Measurements from ENCODE around the gene PXN. TPM values are rescaled to one million over a fixed set of nuclear protein-coding genes. Genes with fewer than 3 reads are reported as not detected.

The PXN gene
- total and polyA plus RNA-seq, 10 of the 15 experiments (the other 5 are each of a cell fraction or from before 2014, with no cell fraction given), result 1.0 to 32.0 (median 11.5) TPM

DNA sequence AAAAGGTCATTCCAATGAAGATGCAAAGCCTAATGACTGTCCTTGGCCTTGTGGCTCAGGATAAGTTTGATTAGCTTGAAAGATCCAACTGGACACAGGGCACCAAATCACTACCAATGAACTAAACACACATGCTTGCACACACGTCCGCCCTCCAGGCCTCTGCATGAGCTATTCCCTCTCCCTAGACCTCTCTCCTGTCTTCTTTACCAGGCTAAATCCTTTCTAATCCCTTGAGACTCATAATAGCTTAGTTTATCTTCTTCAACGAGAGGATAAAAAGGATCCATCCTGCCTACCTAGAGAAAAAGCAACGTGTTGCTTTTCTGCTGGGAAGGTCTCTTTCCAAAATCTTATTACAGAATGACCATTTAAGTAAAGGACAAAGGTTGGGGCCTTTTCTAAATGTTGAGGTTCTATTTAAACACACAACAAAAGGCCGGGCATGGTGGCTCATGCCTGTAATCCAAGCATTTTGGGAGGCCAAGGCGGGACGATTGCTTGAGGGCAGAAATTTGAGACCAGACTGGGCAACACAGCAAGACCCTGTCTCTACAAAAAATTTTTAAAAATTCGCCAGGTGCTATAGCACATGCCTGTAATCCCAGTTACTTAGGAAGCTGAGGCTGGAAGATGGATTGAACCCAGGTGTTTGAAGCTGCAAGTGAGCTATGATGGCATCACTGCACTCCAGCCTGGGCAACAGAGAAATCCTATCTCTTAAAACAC lies 22.4 kb downstream of the PXN start (continued):
- no peak for TF ChIP-seq EED (IDR thresholded peaks at IDR 0.05; ENCODE audit: low read depth)

DNA sequence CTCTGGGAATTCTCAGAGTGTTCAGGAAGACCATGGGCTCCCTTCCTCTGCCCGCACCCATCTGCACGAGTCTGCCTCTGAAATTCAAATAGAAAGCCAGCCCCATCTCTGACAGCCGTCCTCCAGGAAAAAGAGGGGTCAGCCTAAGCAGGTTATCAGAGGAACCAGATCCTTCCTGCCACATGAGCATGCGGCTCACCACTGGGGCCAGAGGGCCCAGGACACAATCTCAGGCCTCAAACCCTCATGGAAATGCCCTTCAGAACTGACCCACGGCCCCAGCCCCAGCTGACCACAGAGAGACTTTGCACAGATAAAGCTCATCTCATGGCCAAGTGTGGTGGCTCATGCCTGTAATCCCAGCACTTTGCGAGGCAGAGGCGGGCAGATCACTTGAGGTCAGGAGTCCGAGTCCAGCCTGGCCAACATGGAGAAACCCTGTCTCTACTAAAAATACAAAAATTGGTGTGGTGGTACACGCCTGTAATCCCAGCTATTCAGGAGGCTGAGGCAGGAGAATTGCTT lies 23.2 kb downstream of the PXN start:
- no peak overlapping the region for H3K9ac ChIP-seq (ENCODE audit: control insufficient read depth, insufficient read depth, low read length)
- WGBS (ENCODE audit: insufficient coverage, insufficient replicate concordance, low lambda C conversion rate, missing lambda C conversion rate), result 50% methylated on average over 9 of the region's 9 CpGs
- ATAC-seq (no peak), DNase-seq (ENCODE audit: low read depth, low spot score) (no peak), FAIRE-seq (no peak)
- H3K27me3 ChIP-seq (replicated peaks in 1 of 2; ENCODE audit: control insufficient read depth in 2 of 2, insufficient read depth in 2 of 2, low read length in 1 of 2), result no peaks in the 10 kb centered on the region; a peak in 1 of 4 replicates
- H3K79me2 ChIP-seq (ENCODE audit: control insufficient read depth, insufficient read depth, low read length), result no peaks in the 10 kb centered on the region
- H3K27ac ChIP-seq (ENCODE audit: control insufficient read depth, insufficient read depth), result no peak overlapping the region
- POLR2A ChIA-PET, result interaction anchor here (0.7 to 1.2 kb wide), 2 partner anchors 10 to 14 kb away, joined by 3 read pairs; no protein-coding TSS in a partner anchor
- intact Hi-C loops (cut with micrococcal nuclease; ENCODE audit: unreplicated experiment), result no loop called here
- H3K4me3 ChIP-seq, result no peak overlapping the region
- H3K4me2 ChIP-seq (ENCODE audit: control insufficient read depth, insufficient read depth), result no peak overlapping the region
- H3K9me3 ChIP-seq (replicated peaks; ENCODE audit: control insufficient read depth, insufficient read depth, low read length), result no peaks in the 10 kb centered on the region
- RAD21 ChIA-PET (ENCODE audit: unreplicated experiment), result interaction anchor here (1.0 kb wide), 1 partner anchor 15 kb away, joined by 3 read pairs; no protein-coding TSS in a partner anchor
- no peaks in the 10 kb centered on the region for H3K4me1 ChIP-seq (ENCODE audit: control insufficient read depth, insufficient read depth, low read length)
- no peaks in the 10 kb centered on the region for H3K36me3 ChIP-seq (ENCODE audit: control insufficient read depth in 2 of 2, insufficient read depth in 2 of 2, low read length in 1 of 2)
- SMC1A ChIA-PET (ENCODE audit: uncharacterized antibody, unreplicated experiment), result interaction anchor here (1.2 to 1.6 kb wide), 2 partner anchors 11 to 15 kb away, joined by 3 to 6 read pairs; no protein-coding TSS in a partner anchor
- no TSS peak for BruUV-seq (replicated peaks)
- in situ Hi-C loops (cut with MboI), result no loop called here
- H2AFZ ChIP-seq (ENCODE audit: control insufficient read depth, low read depth, low read length), result no peak overlapping the region
- no peaks in the 10 kb centered on the region for H4K20me1 ChIP-seq (ENCODE audit: control insufficient read depth, insufficient read depth)
- CTCF ChIA-PET, result interaction anchor here (0.9 to 3.0 kb wide), 3 partner anchors 10 to 23 kb away, joined by 4 to 20 read pairs (median 4); partner anchors contain the start of gene PXN
- TF ChIP-seq, protein P1, sequence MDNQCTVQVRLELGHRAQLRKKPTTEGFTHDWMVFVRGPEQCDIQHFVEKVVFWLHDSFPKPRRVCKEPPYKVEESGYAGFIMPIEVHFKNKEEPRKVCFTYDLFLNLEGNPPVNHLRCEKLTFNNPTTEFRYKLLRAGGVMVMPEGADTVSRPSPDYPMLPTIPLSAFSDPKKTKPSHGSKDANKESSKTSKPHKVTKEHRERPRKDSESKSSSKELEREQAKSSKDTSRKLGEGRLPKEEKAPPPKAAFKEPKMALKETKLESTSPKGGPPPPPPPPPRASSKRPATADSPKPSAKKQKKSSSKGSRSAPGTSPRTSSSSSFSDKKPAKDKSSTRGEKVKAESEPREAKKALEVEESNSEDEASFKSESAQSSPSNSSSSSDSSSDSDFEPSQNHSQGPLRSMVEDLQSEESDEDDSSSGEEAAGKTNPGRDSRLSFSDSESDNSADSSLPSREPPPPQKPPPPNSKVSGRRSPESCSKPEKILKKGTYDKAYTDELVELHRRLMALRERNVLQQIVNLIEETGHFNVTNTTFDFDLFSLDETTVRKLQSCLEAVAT (IDR thresholded peaks at IDR 0.05), result no peak
- TF ChIP-seq ZNF622 (IDR thresholded peaks at IDR 0.05) (no peak), HDAC2 (IDR thresholded peaks at IDR 0.05) (no peak), MEF2A (IDR thresholded peaks at IDR 0.05; ENCODE audit: insufficient read depth, low read depth, low read length) (no peak), RCOR1 (conservative IDR thresholded peaks at IDR 0.05; ENCODE audit: low read depth, low read length) (no peak), JUNB (IDR thresholded peaks at IDR 0.05) (no peak), CHD1 (IDR thresholded peaks at IDR 0.05; ENCODE audit: low read depth, low read length) (no peak), NR2F1 (conservative IDR thresholded peaks at IDR 0.05) (no peak), EGR1 (IDR thresholded peaks at IDR 0.05; ENCODE audit: borderline replicate concordance in 1 of 2, low read depth in 2 of 2, low read length in 2 of 2) (no peak), SIX5 (IDR thresholded peaks at IDR 0.05; ENCODE audit: low read depth, low read length, severe bottlenecking) (no peak), MTA2 (IDR thresholded peaks at IDR 0.05; ENCODE audit: low read depth) (no peak), SREBF2 (IDR thresholded peaks at IDR 0.05; ENCODE audit: low read length) (no peak)
- TF ChIP-seq, protein P2, sequence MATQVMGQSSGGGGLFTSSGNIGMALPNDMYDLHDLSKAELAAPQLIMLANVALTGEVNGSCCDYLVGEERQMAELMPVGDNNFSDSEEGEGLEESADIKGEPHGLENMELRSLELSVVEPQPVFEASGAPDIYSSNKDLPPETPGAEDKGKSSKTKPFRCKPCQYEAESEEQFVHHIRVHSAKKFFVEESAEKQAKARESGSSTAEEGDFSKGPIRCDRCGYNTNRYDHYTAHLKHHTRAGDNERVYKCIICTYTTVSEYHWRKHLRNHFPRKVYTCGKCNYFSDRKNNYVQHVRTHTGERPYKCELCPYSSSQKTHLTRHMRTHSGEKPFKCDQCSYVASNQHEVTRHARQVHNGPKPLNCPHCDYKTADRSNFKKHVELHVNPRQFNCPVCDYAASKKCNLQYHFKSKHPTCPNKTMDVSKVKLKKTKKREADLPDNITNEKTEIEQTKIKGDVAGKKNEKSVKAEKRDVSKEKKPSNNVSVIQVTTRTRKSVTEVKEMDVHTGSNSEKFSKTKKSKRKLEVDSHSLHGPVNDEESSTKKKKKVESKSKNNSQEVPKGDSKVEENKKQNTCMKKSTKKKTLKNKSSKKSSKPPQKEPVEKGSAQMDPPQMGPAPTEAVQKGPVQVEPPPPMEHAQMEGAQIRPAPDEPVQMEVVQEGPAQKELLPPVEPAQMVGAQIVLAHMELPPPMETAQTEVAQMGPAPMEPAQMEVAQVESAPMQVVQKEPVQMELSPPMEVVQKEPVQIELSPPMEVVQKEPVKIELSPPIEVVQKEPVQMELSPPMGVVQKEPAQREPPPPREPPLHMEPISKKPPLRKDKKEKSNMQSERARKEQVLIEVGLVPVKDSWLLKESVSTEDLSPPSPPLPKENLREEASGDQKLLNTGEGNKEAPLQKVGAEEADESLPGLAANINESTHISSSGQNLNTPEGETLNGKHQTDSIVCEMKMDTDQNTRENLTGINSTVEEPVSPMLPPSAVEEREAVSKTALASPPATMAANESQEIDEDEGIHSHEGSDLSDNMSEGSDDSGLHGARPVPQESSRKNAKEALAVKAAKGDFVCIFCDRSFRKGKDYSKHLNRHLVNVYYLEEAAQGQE (IDR thresholded peaks at IDR 0.05; ENCODE audit: low read depth, low read length), result no peak
